ENCODE measurements around the gene PRRC2B.

- TF ChIP-seq EP300 (IDR thresholded peaks at IDR 0.05; ENCODE audit: low read depth in 2 of 2, low read length in 2 of 2) (no peak), EP300 (CRISPR knock-in tag; IDR thresholded peaks at IDR 0.05; ENCODE audit: borderline replicate concordance) (no peak), SATB2 (CRISPR knock-in tag; IDR thresholded peaks at IDR 0.05) (no peak), ZNF484 (CRISPR knock-in tag; IDR thresholded peaks at IDR 0.05; ENCODE audit: borderline replicate concordance, low read depth) (no peak), ZNF335 (CRISPR knock-in tag; IDR thresholded peaks at IDR 0.05) (no peak), ZNF292 (CRISPR knock-in tag; IDR thresholded peaks at IDR 0.05; ENCODE audit: borderline replicate concordance, low read depth) (no peak), ZBTB38 (CRISPR knock-in tag; IDR thresholded peaks at IDR 0.05) (no peak), ETV6 (CRISPR knock-in tag; conservative IDR thresholded peaks at IDR 0.05) (no peak), EZH2 (conservative IDR thresholded peaks at IDR 0.05; ENCODE audit: low read depth, low read length) (no peak), NFKB2 (CRISPR knock-in tag; IDR thresholded peaks at IDR 0.05; ENCODE audit: borderline replicate concordance) (no peak)
These were observed 12.1 kb downstream of the PRRC2B start for GRCh38 chr9:131405858-131406537.
